SK-N-SH (cell line): ENCODE results near the gene STAC3. TPM values are rescaled to one million over a fixed set of nuclear protein-coding genes. Genes with fewer than 3 reads are reported as not detected.

Experiments
- CTCF ChIA-PET: fragments of 300-600, 350-600 bp; formaldehyde crosslinking; extraction: SDS; loops from one replicate; lab custom pipeline; 2021; lab: Yijun Ruan, JAX
- POLR2A ChIA-PET: fragments of 350-600 bp; sonication (Branson Sonifier 250); formaldehyde crosslinking; extraction: SDS; loops from one replicate; lab custom pipeline; 2020; ENCODE audit warnings: antibody characterized with exemption, inconsistent platforms; lab: Yijun Ruan, JAX
- DNase-seq: peaks from one replicate; pipeline ENCODE4 v3.0.0; 2012
- H2AFZ ChIP-seq: fragments of 200-600 bp; sonication (generic); 2 replicates; pipeline ENCODE4 v1.8.1; 2016; ENCODE audit warnings: antibody characterized with exemption, mild to moderate bottlenecking, low read depth
- H3F3A ChIP-seq: fragments of 200-600 bp; sonication (generic); replicated peaks from 2 replicates; pipeline ENCODE3; 2016; ENCODE audit warnings: antibody characterized with exemption, mild to moderate bottlenecking; ENCODE audit not compliant: insufficient read depth
- H3K27ac ChIP-seq, 2 experiments: fragments of 200-500 bp in 1 of 2; fragments of 200-600 bp in 1 of 2; sonication (Bioruptor generic) in 1 of 2; sonication (generic), shearing (Covaris generic) in 1 of 2; 2 replicates each; pipeline versions ENCODE4 v1.5.1 to v1.6.1; 2014 to 2016; ENCODE audit warnings: low read depth in 2 of 2, inconsistent platforms in 1 of 2, low read length in 1 of 2, mild to moderate bottlenecking in 1 of 2, mixed read lengths in 1 of 2
- H3K27me3 ChIP-seq: fragments of 200-600 bp; sonication (generic), shearing (Covaris generic); 2 replicates; pipeline ENCODE4 v1.6.1; 2016; ENCODE audit warnings: mixed run types; ENCODE audit not compliant: insufficient read depth
- H3K36me3 ChIP-seq, 2 experiments: fragments of 200-500 bp in 1 of 2; fragments of 200-600 bp in 1 of 2; sonication (Bioruptor generic) in 1 of 2; sonication (generic) in 1 of 2; replicated peaks in 1 of 2; 2 replicates each; pipeline versions ENCODE3 to v1.5.1; 2014 to 2016; ENCODE audit warnings: low read length in 1 of 2, mild to moderate bottlenecking in 1 of 2; ENCODE audit not compliant: insufficient read depth in 2 of 2, control insufficient read depth in 1 of 2
- H3K4me1 ChIP-seq, 2 experiments: fragments of 200-500 bp in 1 of 2; fragments of 200-600 bp in 1 of 2; sonication (Bioruptor generic) in 1 of 2; sonication (generic), shearing (Covaris generic) in 1 of 2; 2 replicates each; pipeline versions ENCODE4 v1.5.1 to v1.6.1; 2014 to 2016; ENCODE audit warnings: low read depth in 1 of 2, low read length in 1 of 2, mixed run types in 1 of 2; ENCODE audit not compliant: insufficient read depth in 2 of 2, control insufficient read depth in 1 of 2
- H3K4me2 ChIP-seq: fragments of 200-600 bp; sonication (generic), shearing (Covaris generic); 2 replicates; pipeline ENCODE4 v1.6.1; 2017; ENCODE audit warnings: mixed run types
- H3K4me3 ChIP-seq, 2 experiments: fragments of 200-500 bp in 1 of 2; fragments of 200-600 bp in 1 of 2; sonication (Bioruptor generic) in 1 of 2; sonication (generic), shearing (Covaris generic) in 1 of 2; 2 replicates each; pipeline versions ENCODE4 v1.5.1 to v1.8.1; 2014 to 2016; ENCODE audit warnings: low read depth in 2 of 2, inconsistent platforms in 1 of 2, low read length in 1 of 2, mild to moderate bottlenecking in 1 of 2, mixed read lengths in 1 of 2, moderate library complexity in 1 of 2
- H3K79me2 ChIP-seq: fragments of 200-600 bp; sonication (generic); 2 replicates; pipeline ENCODE4 v1.8.1; 2017; ENCODE audit warnings: mild to moderate bottlenecking; ENCODE audit not compliant: insufficient read depth
- H3K9ac ChIP-seq: fragments of 200-600 bp; sonication (generic); 2 replicates; pipeline ENCODE4 v1.6.1; 2017; ENCODE audit warnings: mixed run types
- H3K9me2 ChIP-seq: fragments of 200-600 bp; sonication (generic); 2 replicates; pipeline ENCODE4 v1.6.1; 2017; ENCODE audit warnings: mixed run types
- H3K9me3 ChIP-seq: fragments of 200-600 bp; sonication (generic); 2 replicates; pipeline ENCODE4 v1.6.1; 2017; ENCODE audit warnings: mixed run types, mild to moderate bottlenecking, moderate library complexity
- H4K20me1 ChIP-seq: fragments of 200-600 bp; sonication (generic); 2 replicates; pipeline ENCODE4 v1.6.1; 2017; ENCODE audit warnings: mild to moderate bottlenecking, mixed run types; ENCODE audit not compliant: insufficient read depth
- CHD2 ChIP-seq: fragments of 150-350 bp; IDR thresholded peaks from 2 replicates; pipeline ENCODE4 v1.6.1; 2018; ENCODE audit warnings: low read length; ENCODE audit not compliant: partially characterized antibody
- ELF1 ChIP-seq: IDR thresholded peaks from 2 replicates; pipeline ENCODE4 v1.4.0; 2012
- GABPA ChIP-seq: IDR thresholded peaks from 2 replicates; pipeline ENCODE4 v1.4.0; 2012; ENCODE audit warnings: low read depth, mild to moderate bottlenecking
- GATA2 ChIP-seq: sonication (generic); formaldehyde crosslinking; IDR thresholded peaks from 2 replicates; pipeline ENCODE4 v1.5.0; 2020; ENCODE audit warnings: mild to moderate bottlenecking, missing genetic modification reagents
- IRF3 ChIP-seq: fragments of 150-350 bp; IDR thresholded peaks from 2 replicates; pipeline ENCODE4 v1.6.1; 2016; ENCODE audit warnings: mild to moderate bottlenecking, low read depth, low read length
- MXI1 ChIP-seq: IDR thresholded peaks from 2 replicates; pipeline ENCODE4 v1.6.1; 2012; ENCODE audit warnings: mild to moderate bottlenecking, low read depth, low read length, improper control_type of control experiment
- NFIC ChIP-seq: IDR thresholded peaks from 2 replicates; pipeline ENCODE4 v1.4.0; 2012; ENCODE audit warnings: borderline replicate concordance
- NRF1 ChIP-seq: IDR thresholded peaks from 2 replicates; pipeline ENCODE4 v1.6.1; 2012; ENCODE audit warnings: low read depth, mild to moderate bottlenecking, low read length
- PBX3 ChIP-seq: IDR thresholded peaks from 2 replicates; pipeline ENCODE4; 2012
- RAD21 ChIP-seq: IDR thresholded peaks from 2 replicates; pipeline ENCODE4 v1.6.1; 2012; ENCODE audit warnings: mild to moderate bottlenecking, low read length
- REST ChIP-seq: IDR thresholded peaks from 2 replicates; pipeline ENCODE4 v1.6.1; 2012; ENCODE audit warnings: mild to moderate bottlenecking, low read depth, low read length, moderate library complexity
- SIN3A ChIP-seq: IDR thresholded peaks from 2 replicates; pipeline ENCODE4 v1.6.1; 2012; ENCODE audit warnings: low read depth, mild to moderate bottlenecking, low read length, moderate library complexity, borderline replicate concordance
- TAF1 ChIP-seq: IDR thresholded peaks from 2 replicates; pipeline ENCODE4 v1.6.1; 2012; ENCODE audit warnings: low read depth, mild to moderate bottlenecking, low read length, moderate library complexity, borderline replicate concordance
- TCF12 ChIP-seq: IDR thresholded peaks from 2 replicates; pipeline ENCODE4 v1.4.0; 2012
- TEAD4 ChIP-seq: IDR thresholded peaks from 2 replicates; pipeline ENCODE4 v1.4.0; 2012; ENCODE audit warnings: mild to moderate bottlenecking, borderline replicate concordance; ENCODE audit not compliant: insufficient read depth
- USF1 ChIP-seq: IDR thresholded peaks from 2 replicates; pipeline ENCODE4 v1.4.0; 2012; ENCODE audit warnings: low read depth, borderline replicate concordance
- WGBS: methylation state at CpG from one replicate; pipeline ENCODE4 v1.1.6; 2017; ENCODE audit warnings: low lambda C conversion rate; 5-methylcytosine and 5-hydroxymethylcytosine counted together
- polyA plus RNA-seq, 3 experiments: library from polyadenylated mRNA; depleted of rRNA; stranded (reverse); fragments of >200 nt; gene quantifications; 2 replicates each; pipeline ENCODE4 v1.2.3, GENCODE V29; 2012
- TF ChIP-seq, protein P1 (sequence below): IDR thresholded peaks from 2 replicates; pipeline ENCODE4 v1.4.0; 2012; ENCODE audit warnings: low read depth

The STAC3 gene
- polyA plus RNA-seq, 1 of the 3 experiments (the other 2 are of a cell fraction), result 0.76 TPM

- no peak overlapping the region for H3K4me3 ChIP-seq
- no peaks in the 10 kb centered on the region for H3K9me2 ChIP-seq
- ChIA-PET POLR2A (no interaction called here), CTCF (interaction anchor here (0.7 to 9.9 kb wide), 3 partner anchors 27 to 191 kb away, joined by 3 to 141 read pairs (median 45); partner anchors contain the start of gene INHBE)
- H3K4me2 ChIP-seq, result no peak overlapping the region
- H3K9ac ChIP-seq, result no peak overlapping the region
- DNase-seq, result no peak
- H3K36me3 ChIP-seq, result peaks cover 17 to 36% of the 10 kb centered on the region in 2 experiments
- peaks cover 12% of the 10 kb centered on the region for H3F3A ChIP-seq
- H3K27ac ChIP-seq, result peak overlapping the region in 1 of 2 experiments; percentile 28; a peak in 1 of 4 replicates
- TF ChIP-seq, protein P1, sequence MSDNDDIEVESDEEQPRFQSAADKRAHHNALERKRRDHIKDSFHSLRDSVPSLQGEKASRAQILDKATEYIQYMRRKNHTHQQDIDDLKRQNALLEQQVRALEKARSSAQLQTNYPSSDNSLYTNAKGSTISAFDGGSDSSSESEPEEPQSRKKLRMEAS, result no peak
- TF ChIP-seq TCF12 (no peak), PBX3 (no peak), GATA2 (no peak), REST (no peak), MXI1 (no peak), TEAD4 (no peak), GABPA (no peak), CHD2 (no peak), NFIC (no peak), NRF1 (no peak), IRF3 (no peak), SIN3A (no peak), RAD21 (no peak), USF1 (no peak), ELF1 (no peak), TAF1 (no peak)
- no peaks in the 10 kb centered on the region for H3K79me2 ChIP-seq
- H2AFZ ChIP-seq, result no peak overlapping the region
- no peaks in the 10 kb centered on the region for H3K27me3 ChIP-seq
- H4K20me1 ChIP-seq, result no peaks in the 10 kb centered on the region
- 75% methylated on average over 7 of the region's 7 CpGs for WGBS
- no peaks in the 10 kb centered on the region for H3K9me3 ChIP-seq
- H3K4me1 ChIP-seq, result peaks cover 6 to 12% of the 10 kb centered on the region in 2 experiments; a peak in 2 of 4 replicates
Measured at GRCh38 chr12:57268264-57268663, 17.3 kb upstream of the STAC3 start.
